ENCODE results near the gene SORCS2. TPM values are rescaled to one million over a fixed set of nuclear protein-coding genes. Genes with fewer than 3 reads are reported as not detected.

Gene SORCS2
- total RNA-seq, 1 donor from 2014 or later, result 29.5 TPM

GRCh38 chr4:7760706-7761105 is 568.4 kb downstream of the SORCS2 start:
- peaks cover 57% of the 10 kb centered on the region for H3K27me3 Mint-ChIP-seq (ENCODE audit: unreplicated experiment)
- no peak for TF ChIP-seq CTCF (IDR thresholded peaks at IDR 0.05; ENCODE audit: partially characterized antibody, unreplicated experiment)
- peaks cover 41% of the 10 kb centered on the region for H3K4me1 Mint-ChIP-seq (ENCODE audit: low read depth, unreplicated experiment)

DNA sequence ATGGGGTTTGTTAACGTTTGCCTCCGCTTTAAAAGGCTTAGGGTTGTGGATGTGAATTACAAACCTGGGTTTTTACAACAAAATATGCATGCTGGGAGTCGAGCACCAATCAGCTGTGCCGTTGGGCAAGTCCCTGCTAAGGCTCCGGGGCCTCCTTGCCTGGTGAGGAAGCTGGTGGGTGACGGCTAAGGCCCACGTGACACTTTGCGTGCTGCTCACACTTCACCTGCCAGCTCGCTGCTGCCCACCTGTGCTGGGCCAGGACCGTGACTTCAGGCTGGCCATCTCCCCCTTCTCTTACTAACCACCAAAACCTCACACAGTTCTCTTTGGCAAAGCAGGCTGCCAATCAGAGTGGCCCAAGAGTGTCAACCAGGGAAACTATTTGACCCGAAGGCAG is 569.0 kb downstream of the SORCS2 start:
- no peak for DNase-seq
- no peak for TF ChIP-seq CTCF (IDR thresholded peaks at IDR 0.05; ENCODE audit: partially characterized antibody, unreplicated experiment)
- H3K27ac Mint-ChIP-seq (ENCODE audit: unreplicated experiment), result peak overlapping the region; percentile 21
- peak overlapping the region; percentile 45 for H3K4me3 Mint-ChIP-seq (ENCODE audit: unreplicated experiment)
- H3K27me3 Mint-ChIP-seq (ENCODE audit: unreplicated experiment), result peaks cover 60% of the 10 kb centered on the region
- H3K4me1 Mint-ChIP-seq (ENCODE audit: low read depth, unreplicated experiment), result peaks cover 45% of the 10 kb centered on the region
- peaks cover 81% of the 10 kb centered on the region for H3K9me3 Mint-ChIP-seq (ENCODE audit: unreplicated experiment)
- H3K36me3 Mint-ChIP-seq (ENCODE audit: unreplicated experiment), result peaks cover 5% of the 10 kb centered on the region

More at GRCh38 chr4:7760706-7761105, 568.4 kb downstream of the SORCS2 start:
- no peak overlapping the region for H3K4me3 Mint-ChIP-seq (ENCODE audit: unreplicated experiment)
- DNase-seq, result peak; percentile 43
- peaks cover 5% of the 10 kb centered on the region for H3K36me3 Mint-ChIP-seq (ENCODE audit: unreplicated experiment)
- H3K27ac Mint-ChIP-seq (ENCODE audit: unreplicated experiment), result no peak overlapping the region
- H3K9me3 Mint-ChIP-seq (ENCODE audit: unreplicated experiment), result peaks cover 81% of the 10 kb centered on the region

DNA sequence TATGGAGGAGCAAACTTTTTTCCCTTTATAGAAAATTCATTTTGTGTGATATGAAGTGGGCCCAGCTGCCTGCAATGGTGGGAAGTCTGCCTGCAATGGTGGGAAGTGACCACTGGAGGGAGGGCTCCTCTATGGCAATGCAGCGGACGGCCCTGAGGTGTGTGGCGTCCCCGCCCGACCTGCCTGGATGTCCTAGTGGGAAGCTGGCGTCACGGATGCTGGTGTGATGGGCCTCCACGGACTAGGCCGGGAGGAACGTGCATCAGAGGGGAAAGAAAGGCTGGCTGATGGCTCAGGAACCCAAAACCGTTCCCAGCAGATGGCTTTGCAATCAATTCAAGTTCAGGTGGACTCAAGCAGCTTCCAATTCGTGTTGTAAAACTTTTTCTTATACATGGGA is 569.4 kb downstream of the SORCS2 start:
- H3K4me1 Mint-ChIP-seq (ENCODE audit: low read depth, unreplicated experiment), result peaks cover 44% of the 10 kb centered on the region
- H3K27ac Mint-ChIP-seq (ENCODE audit: unreplicated experiment), result peak overlapping the region; percentile 60
- H3K27me3 Mint-ChIP-seq (ENCODE audit: unreplicated experiment), result peaks cover 62% of the 10 kb centered on the region
- peaks cover 81% of the 10 kb centered on the region for H3K9me3 Mint-ChIP-seq (ENCODE audit: unreplicated experiment)
- DNase-seq, result peak; percentile 75
- peak; percentile 72 for TF ChIP-seq CTCF (IDR thresholded peaks at IDR 0.05; ENCODE audit: partially characterized antibody, unreplicated experiment)
- H3K4me3 Mint-ChIP-seq (ENCODE audit: unreplicated experiment), result peak overlapping the region; percentile 45
- H3K36me3 Mint-ChIP-seq (ENCODE audit: unreplicated experiment), result peaks cover 5% of the 10 kb centered on the region

DNA sequence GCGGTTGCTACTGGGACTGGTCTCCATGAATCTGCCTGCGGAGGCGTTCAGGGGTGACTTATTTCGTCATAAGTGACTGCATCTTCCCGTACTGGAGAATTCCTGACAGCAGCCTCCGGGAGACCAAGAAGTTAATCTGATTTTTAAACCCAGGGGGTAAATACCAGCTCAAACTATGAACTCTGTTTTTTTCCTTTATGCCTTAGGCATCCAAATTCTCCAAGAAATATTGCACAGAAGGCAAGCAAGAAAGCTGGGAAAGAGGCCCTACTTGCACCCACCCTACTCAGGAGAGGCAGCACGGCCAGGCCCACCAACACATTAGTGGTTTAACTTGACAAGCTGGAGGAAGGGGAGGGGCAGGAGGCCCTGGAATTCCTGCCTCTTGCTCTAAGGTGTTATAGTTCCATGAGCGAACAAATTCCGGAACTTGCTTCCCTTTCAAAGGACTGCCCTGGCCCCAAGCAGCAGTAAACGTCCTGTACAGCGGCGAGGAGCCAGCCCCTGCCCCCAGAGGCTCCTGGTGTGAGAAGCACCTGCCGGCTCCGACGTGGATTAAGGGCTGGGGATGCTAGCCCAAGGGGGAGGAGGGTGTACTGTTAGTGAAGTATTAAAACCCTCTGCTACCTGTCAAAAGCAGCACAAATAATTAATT is 570.2 kb downstream of the SORCS2 start:
- DNase-seq, result no peak

More for the DNA sequence above, 570.2 kb downstream of the SORCS2 start:
- peaks cover 77% of the 10 kb centered on the region for H3K9me3 Mint-ChIP-seq (ENCODE audit: unreplicated experiment)
- H3K27ac Mint-ChIP-seq (ENCODE audit: unreplicated experiment), result peak overlapping the region; percentile 33
- H3K36me3 Mint-ChIP-seq (ENCODE audit: unreplicated experiment), result peaks cover 5% of the 10 kb centered on the region
- no peak for TF ChIP-seq CTCF (IDR thresholded peaks at IDR 0.05; ENCODE audit: partially characterized antibody, unreplicated experiment)
- H3K4me3 Mint-ChIP-seq (ENCODE audit: unreplicated experiment), result no peak overlapping the region
- H3K27me3 Mint-ChIP-seq (ENCODE audit: unreplicated experiment), result peaks cover 59% of the 10 kb centered on the region
- H3K4me1 Mint-ChIP-seq (ENCODE audit: low read depth, unreplicated experiment), result peaks cover 41% of the 10 kb centered on the region
